ENCODE results near the gene ROR1.

- TF ChIP-seq POLR2A (IDR thresholded peaks at IDR 0.05) (no peak), CTCF (IDR thresholded peaks at IDR 0.05) (no peak), POLR2AphosphoS5 (IDR thresholded peaks at IDR 0.05) (no peak)
Observed at GRCh38 chr1:63774617-63775417, 1.0 kb downstream of the ROR1 start.
